GM12891 (cell line): Measurements from ENCODE around the gene SLC24A2.

ENCODE experiments used
- DNase-seq: peaks from one replicate; pipeline ENCODE4 v3.0.0; 2011; ENCODE audit warnings: low spot score; ENCODE audit not compliant: insufficient read length
- FAIRE-seq: peaks from 2 replicates; lab custom pipeline; 2011; peaks lifted over from hg19 to GRCh38; lab: Jason Lieb, UNC
- PAX5 ChIP-seq: IDR thresholded peaks from 2 replicates; pipeline ENCODE4 v1.6.1; 2011; ENCODE audit warnings: low read length, moderate library complexity, mild to moderate bottlenecking; ENCODE audit not compliant: insufficient read depth, severe bottlenecking
- POLR2A ChIP-seq: IDR thresholded peaks from 2 replicates; pipeline ENCODE4 v1.6.1; 2011; ENCODE audit warnings: low read depth, low read length, control low read depth
- POLR2AphosphoS5 ChIP-seq: IDR thresholded peaks from 2 replicates; pipeline ENCODE4 v1.6.1; 2011; ENCODE audit warnings: low read depth, low read length, control low read depth
- POU2F2 ChIP-seq: IDR thresholded peaks from 2 replicates; pipeline ENCODE4 v1.6.1; 2011; ENCODE audit warnings: low read depth, mild to moderate bottlenecking, control low read depth, low read length, moderate library complexity
- SPI1 ChIP-seq: IDR thresholded peaks from 2 replicates; pipeline ENCODE4 v1.6.1; 2011; ENCODE audit warnings: low read depth, low read length, control low read depth
- TAF1 ChIP-seq: IDR thresholded peaks from 2 replicates; pipeline ENCODE4 v1.6.1; 2011; ENCODE audit warnings: low read depth, low read length, control low read depth

SLC24A2 gene

GRCh38 chr9:19769213-19769612, 19.6 kb downstream of the SLC24A2 start:
- FAIRE-seq: no peak
- no peak for DNase-seq
- TF ChIP-seq PAX5 (no peak), POLR2A (no peak)

DNA sequence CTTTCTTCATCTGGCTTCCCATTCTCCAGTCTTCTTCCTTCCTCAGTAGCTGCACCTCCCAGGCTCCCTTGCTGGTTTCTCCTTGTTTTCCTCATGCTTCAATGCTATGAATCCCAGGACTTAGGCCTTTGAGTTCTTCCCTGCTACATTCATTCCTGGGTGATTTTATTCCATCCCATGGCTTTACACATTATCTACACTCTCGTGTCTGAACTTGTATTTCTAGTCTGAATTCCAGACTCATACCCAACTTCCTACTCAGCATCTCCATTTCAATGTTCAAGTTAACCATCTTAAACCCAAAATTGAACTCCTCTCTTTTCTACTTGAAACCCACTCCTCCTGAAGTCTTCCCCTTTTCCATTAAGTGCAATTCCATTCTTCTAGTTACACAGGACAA, 20.0 kb downstream of the SLC24A2 start:
- TF ChIP-seq PAX5 (no peak), SPI1 (no peak), POLR2AphosphoS5 (no peak), POLR2A (no peak), POU2F2 (no peak), TAF1 (no peak)
- FAIRE-seq (no peak), DNase-seq (no peak)

DNA sequence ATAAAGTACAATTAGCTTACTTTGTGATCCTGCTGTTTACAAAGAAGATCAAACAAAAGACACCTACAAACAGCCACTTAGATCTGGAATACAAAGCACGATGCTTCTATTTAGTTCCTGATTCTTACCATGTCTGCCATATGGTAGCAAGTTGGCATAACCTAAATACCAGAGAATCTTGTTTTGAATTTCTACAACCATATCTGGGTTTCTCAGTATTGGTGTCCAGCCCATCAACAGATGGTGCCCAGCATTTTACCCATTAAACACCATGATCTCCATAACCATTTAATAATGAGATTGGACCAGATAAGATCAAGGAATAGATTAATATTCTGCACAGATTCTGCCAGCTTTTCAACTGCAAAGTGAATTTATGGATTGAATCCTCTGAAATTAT, 29.8 kb downstream of the SLC24A2 start:
- FAIRE-seq (no peak), DNase-seq (no peak)
- TF ChIP-seq PAX5: no peak
- TF ChIP-seq POLR2AphosphoS5: no peak
- TF ChIP-seq POLR2A: no peak
- TF ChIP-seq SPI1: no peak
- no peak for TF ChIP-seq POU2F2
- TF ChIP-seq TAF1: no peak

GRCh38 chr9:19757745-19758144, 31.1 kb downstream of the SLC24A2 start:
- TF ChIP-seq POLR2AphosphoS5: no peak
- peak; percentile 34 for TF ChIP-seq SPI1
- no peak for FAIRE-seq
- no peak for DNase-seq

- TF ChIP-seq TAF1: no peak
- TF ChIP-seq POLR2AphosphoS5: no peak
- TF ChIP-seq PAX5: no peak
- no peak for TF ChIP-seq POLR2A
- no peak for TF ChIP-seq POU2F2
- TF ChIP-seq SPI1: no peak
- DNase-seq (no peak), FAIRE-seq (no peak)
Measured at GRCh38 chr9:19754921-19755320, 33.9 kb downstream of the SLC24A2 start.

DNA sequence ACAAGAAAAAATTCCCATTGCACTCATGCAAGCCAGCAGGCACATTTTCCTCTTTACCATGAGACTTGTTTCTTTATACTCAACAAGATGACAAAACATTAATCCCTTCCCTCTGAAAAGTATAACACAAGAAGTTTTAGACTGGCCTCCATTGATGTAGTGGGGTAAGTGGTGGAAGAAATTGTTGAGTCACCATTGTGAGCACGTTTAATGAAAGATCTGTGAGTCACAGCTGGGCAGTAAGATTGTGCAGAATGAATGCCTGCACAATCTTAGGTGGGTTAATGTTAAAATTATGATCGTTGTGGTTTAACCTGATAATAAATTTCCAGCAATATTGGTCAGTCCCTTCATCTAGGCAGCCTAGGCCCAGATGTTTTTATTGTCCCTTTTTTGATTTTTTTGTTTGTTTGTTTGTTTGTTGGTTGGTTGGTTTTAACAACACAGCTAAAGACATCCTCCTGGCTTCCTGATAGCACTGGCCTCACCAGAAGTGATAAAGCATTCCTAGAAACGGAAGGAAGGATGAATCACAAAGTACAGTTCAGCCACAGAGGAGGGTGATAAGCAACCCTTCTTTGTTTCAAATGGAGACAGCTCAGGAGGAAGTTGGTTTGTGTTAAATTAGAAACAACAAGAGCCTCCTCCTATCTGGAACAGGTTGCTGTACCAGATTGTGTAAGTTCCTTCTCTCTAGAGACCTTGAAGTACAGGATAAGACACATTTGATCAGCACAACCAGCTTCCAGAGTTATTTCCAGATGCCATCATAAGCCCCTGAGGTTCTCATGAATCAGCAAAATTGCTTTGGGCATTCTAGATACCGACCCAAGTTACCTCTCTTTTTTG, 40.3 kb downstream of the SLC24A2 start:
- no peak for DNase-seq
- no peak for TF ChIP-seq PAX5
- TF ChIP-seq TAF1: no peak
- no peak for TF ChIP-seq POLR2A
- TF ChIP-seq POU2F2: no peak
- TF ChIP-seq POLR2AphosphoS5: no peak
- TF ChIP-seq SPI1: no peak
- FAIRE-seq: no peak

DNA sequence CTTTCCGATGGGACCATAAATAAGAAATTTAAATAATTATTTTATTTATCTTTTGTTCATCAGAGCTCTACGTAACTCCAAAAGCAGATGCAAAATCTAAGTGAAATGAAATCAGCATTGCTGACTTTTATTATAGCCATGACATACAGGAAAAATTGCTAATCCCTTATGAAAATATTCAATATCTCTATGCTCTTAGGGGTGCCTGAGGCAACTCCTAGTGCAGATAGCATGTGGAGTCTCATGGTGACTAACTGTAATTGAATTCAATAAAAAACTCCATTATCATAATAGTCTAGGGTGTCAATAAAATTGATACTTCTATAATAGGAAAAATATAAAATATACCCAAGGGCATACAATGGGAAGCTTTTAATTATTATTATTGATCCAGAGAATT, 42.6 kb downstream of the SLC24A2 start:
- TF ChIP-seq POLR2A: no peak
- no peak for TF ChIP-seq SPI1
- TF ChIP-seq TAF1: no peak
- TF ChIP-seq POU2F2: no peak
- TF ChIP-seq PAX5: no peak
- no peak for TF ChIP-seq POLR2AphosphoS5
- no peak for FAIRE-seq
- DNase-seq: no peak

- FAIRE-seq (no peak), DNase-seq (no peak)
- no peak for TF ChIP-seq POU2F2
- TF ChIP-seq SPI1: no peak
- no peak for TF ChIP-seq POLR2AphosphoS5
- TF ChIP-seq POLR2A: no peak
- no peak for TF ChIP-seq TAF1
- no peak for TF ChIP-seq PAX5
Measured at GRCh38 chr9:19741178-19741577, 47.7 kb downstream of the SLC24A2 start.
